Psoas muscle (tissue), 8 donors: ENCODE measurements around the gene GTF3C1. TPM values are rescaled to one million over a fixed set of nuclear protein-coding genes. Genes with fewer than 3 reads are reported as not detected.

Experiments
- ATAC-seq, 4 donors: fragments of 200-7000 bp; cut with Tn5 transposase; one replicate each; pipeline ENCODE4 v1.9.1; 2020; ENCODE audit warnings: moderate library complexity in 3 of 4, mild to moderate bottlenecking in 2 of 4
- DNase-seq, 2 donors: peaks; one replicate each; pipeline ENCODE4 v3.0.0-alpha.2; 2020
- H3K27ac ChIP-seq: fragments of 200-600 bp; one replicate; pipeline ENCODE4 v1.8.0; 2022
- H3K27me3 ChIP-seq, 3 donors: fragments of 200-600 bp in 1 of 3; one replicate each; pipeline versions ENCODE4 v1.6.1 to v1.8.0; 2013 to 2022; ENCODE audit warnings: low read length in 2 of 3, mild to moderate bottlenecking in 2 of 3, moderate library complexity in 1 of 3; ENCODE audit not compliant: insufficient read depth in 3 of 3
- H3K36me3 ChIP-seq, 2 donors: fragments of 200-600 bp in 1 of 2; one replicate each; pipeline versions ENCODE4 v1.6.1 to v1.8.0; 2013 to 2022; ENCODE audit warnings: low read depth in 1 of 2, mild to moderate bottlenecking in 1 of 2, moderate library complexity in 1 of 2; ENCODE audit not compliant: insufficient read depth in 1 of 2
- H3K4me1 ChIP-seq: fragments of 200-600 bp; one replicate; pipeline ENCODE4 v1.8.0; 2022
- H3K4me3 ChIP-seq: fragments of 200-600 bp; one replicate; pipeline ENCODE4 v1.8.0; 2022; ENCODE audit warnings: mild to moderate bottlenecking
- H3K9me3 ChIP-seq: fragments of 200-600 bp; one replicate; pipeline ENCODE4 v1.8.0; 2022
- WGBS, 3 donors: extraction: QIAGEN DNeasy Blood & Tissue Kit; methylation state at CpG; one replicate each; pipeline versions ENCODE4 v1.1.6 to v1.1.7; 2013; 5-methylcytosine and 5-hydroxymethylcytosine counted together
- intact Hi-C, 2 donors: fragments of 100-400 bp; cut with DNase I; formaldehyde crosslinking; loops; one replicate each; pipeline versions ENCODE4 v1.11.0 to v1.14.2; 2022
- polyA plus RNA-seq, 3 donors: library from polyadenylated mRNA; stranded (reverse); fragments of 200-250 nt; gene quantifications; one replicate each; pipeline ENCODE4 v1.2.3, GENCODE V29; 2013
- total RNA-seq, 4 donors: library from RNA; stranded (reverse); fragmentation: NEBNext Ultra II Directional in 2 of 4; extraction: Animal tissue kit (Norgen Biotek cat#: 25700) in 2 of 4; gene quantifications; one replicate each; pipeline versions ENCODE4 v1.2.1 to v1.2.4, GENCODE V29; 2021 to 2023
- TF ChIP-seq, protein P1 (sequence below): fragments of 200-600 bp; IDR thresholded peaks from one replicate; pipeline ENCODE4 v1.8.0; 2022; ENCODE audit warnings: antibody characterized with exemption
- donor health status: healthy with polysubstance abuse.
- donor health status: DM: no; HTN: no; CAD: no; lungs with moderate emphysema.
- donor health status: Bipolar disorder and iron deficiency.
- donor health status: healthy.
- donor health status: DM: yes; HTN: yes; CAD: no.
- donor health status: DM: no; HTN: no; CAD: no.
- donor health status: DM: no; HTN: no; CAD: no.
- donor health status: DM: yes; HTN: yes; CAD: no.

Gene GTF3C1
- total and polyA plus RNA-seq, 7 donors: 35.2 to 95.5 (median 50.6) TPM

DNA sequence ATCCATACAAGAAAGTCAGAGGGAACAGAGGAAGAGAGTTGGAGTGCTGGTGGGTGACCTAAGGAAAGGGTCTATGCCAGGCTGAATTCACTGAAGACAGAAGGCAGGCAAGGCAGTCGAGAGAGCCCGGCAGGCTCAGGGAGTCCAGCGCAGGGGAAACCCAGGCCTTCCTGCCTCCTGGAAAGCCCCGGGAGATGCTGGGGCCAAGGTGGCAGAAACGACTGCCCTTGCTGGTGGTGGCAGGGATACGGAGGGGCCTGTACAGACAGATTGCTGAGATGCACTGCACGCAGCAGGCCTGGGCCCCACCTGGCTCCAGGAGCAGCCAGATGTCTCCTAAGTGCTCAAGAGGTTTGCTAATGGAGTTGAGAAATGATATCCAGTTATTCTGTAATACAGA, 59.8 kb downstream of the GTF3C1 start:
- intact Hi-C loops: no loop called here
- H3K27me3 ChIP-seq: no peaks in the 10 kb centered on the region
- 87 to 91% (median 91%) methylated on average over 7 of the region's 7 CpGs for WGBS, 3 donors
- DNase-seq (no peak), ATAC-seq (no peak)
- H3K36me3 ChIP-seq: peaks cover 6 to 100% of the 10 kb centered on the region in 2 donors
- H3K4me1 ChIP-seq: no peaks in the 10 kb centered on the region
- H3K27ac ChIP-seq: no peak overlapping the region
- no peak overlapping the region for H3K4me3 ChIP-seq
- TF ChIP-seq, protein P1, sequence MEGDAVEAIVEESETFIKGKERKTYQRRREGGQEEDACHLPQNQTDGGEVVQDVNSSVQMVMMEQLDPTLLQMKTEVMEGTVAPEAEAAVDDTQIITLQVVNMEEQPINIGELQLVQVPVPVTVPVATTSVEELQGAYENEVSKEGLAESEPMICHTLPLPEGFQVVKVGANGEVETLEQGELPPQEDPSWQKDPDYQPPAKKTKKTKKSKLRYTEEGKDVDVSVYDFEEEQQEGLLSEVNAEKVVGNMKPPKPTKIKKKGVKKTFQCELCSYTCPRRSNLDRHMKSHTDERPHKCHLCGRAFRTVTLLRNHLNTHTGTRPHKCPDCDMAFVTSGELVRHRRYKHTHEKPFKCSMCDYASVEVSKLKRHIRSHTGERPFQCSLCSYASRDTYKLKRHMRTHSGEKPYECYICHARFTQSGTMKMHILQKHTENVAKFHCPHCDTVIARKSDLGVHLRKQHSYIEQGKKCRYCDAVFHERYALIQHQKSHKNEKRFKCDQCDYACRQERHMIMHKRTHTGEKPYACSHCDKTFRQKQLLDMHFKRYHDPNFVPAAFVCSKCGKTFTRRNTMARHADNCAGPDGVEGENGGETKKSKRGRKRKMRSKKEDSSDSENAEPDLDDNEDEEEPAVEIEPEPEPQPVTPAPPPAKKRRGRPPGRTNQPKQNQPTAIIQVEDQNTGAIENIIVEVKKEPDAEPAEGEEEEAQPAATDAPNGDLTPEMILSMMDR: no peak
- no peaks in the 10 kb centered on the region for H3K9me3 ChIP-seq

DNA sequence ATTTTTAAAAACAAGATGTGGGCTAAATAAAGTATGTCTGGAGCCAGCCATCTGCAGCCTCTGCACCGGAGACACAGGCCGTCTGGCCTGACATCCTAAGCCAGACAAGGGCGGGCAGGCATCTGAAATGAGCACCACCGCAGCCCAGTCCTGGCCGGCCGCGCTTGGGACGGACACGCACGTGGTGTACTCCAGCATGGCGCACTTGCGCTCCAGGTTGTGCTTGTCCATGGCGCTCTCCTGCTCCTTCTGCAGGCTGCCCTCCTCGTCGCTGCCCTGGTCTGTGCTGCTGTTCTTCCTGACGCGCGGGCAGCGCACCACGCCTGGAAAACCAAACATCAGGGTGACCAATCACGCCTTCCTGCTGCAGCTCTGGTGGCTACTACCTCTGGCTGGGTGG, 60.3 kb downstream of the GTF3C1 start:
- DNase-seq: no peak

DNA sequence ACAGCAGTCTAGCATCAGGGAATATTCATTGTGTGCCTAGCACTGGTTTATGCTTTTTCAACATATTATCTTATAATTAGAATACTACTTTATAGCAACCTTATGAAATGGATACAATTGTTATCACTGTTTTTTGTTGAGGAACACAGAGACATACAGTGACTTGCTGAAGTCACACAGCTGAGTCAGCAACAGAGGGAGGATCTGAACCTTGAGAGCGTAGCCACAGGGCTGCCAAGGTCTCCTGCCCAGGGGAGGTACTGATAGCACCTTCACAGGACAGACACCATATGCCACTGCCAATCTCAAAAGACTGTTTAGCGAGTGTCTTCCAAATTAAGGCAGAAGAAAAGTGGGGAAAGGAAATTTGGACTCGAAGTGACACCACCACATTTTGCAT, 63.0 kb downstream of the GTF3C1 start:
- intact Hi-C loops: no loop called here
- no peak for ATAC-seq
- TF ChIP-seq, protein P1: no peak

More for the DNA sequence above, 60.3 kb downstream of the GTF3C1 start:
- Histone ChIP-seq H3K27me3 (no peaks in the 10 kb centered on the region), H3K4me3 (no peak overlapping the region), H3K4me1 (no peaks in the 10 kb centered on the region), H3K9me3 (no peaks in the 10 kb centered on the region), H3K27ac (no peak overlapping the region), H3K36me3 (peaks cover 9 to 100% of the 10 kb centered on the region in 2 donors)
- WGBS, 3 donors: 96 to 98% (median 97%) methylated on average over 21 of the region's 21 CpGs
- no peak for ATAC-seq
- intact Hi-C loops: no loop called here
- TF ChIP-seq, protein P1: no peak

DNA sequence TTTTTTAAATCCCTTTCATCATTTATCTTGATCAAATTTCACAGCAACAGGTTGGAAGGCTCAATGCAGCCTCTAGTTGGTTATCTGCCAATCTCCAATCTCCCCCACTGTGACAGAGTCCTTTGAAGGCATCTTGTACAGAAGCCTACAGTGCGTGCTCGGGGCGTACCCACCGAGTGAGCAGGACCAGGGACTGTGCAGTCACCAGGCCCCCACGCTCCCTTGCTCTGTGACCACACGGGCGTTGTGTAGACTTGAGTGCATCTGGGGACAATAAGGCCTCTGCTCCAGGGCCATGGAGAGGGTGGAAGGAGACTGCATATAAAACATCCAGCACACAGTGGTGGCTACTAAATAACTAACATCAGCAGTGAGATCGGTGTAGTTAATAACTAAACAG, 63.4 kb downstream of the GTF3C1 start:
- TF ChIP-seq, protein P1: no peak
- ATAC-seq (no peak), DNase-seq (no peak)
- Histone ChIP-seq H3K9me3 (no peaks in the 10 kb centered on the region), H3K27me3 (no peaks in the 10 kb centered on the region), H3K4me1 (peaks cover 24% of the 10 kb centered on the region), H3K27ac (no peak overlapping the region), H3K4me3 (no peak overlapping the region), H3K36me3 (peaks cover 9 to 99% of the 10 kb centered on the region in 2 donors)
- intact Hi-C loops: no loop called here
- 84 to 90% (median 88%) methylated on average over 8 of the region's 8 CpGs for WGBS, 3 donors

More for the DNA sequence above, 63.0 kb downstream of the GTF3C1 start:
- Histone ChIP-seq H3K27ac (no peak overlapping the region), H3K36me3 (peaks cover 9 to 99% of the 10 kb centered on the region in 2 donors), H3K27me3 (no peaks in the 10 kb centered on the region), H3K9me3 (no peaks in the 10 kb centered on the region), H3K4me3 (no peak overlapping the region), H3K4me1 (peaks cover 22% of the 10 kb centered on the region)
- no peak for DNase-seq
- 86 to 95% (median 91%) methylated on average over 3 of the region's 3 CpGs for WGBS, 3 donors

DNA sequence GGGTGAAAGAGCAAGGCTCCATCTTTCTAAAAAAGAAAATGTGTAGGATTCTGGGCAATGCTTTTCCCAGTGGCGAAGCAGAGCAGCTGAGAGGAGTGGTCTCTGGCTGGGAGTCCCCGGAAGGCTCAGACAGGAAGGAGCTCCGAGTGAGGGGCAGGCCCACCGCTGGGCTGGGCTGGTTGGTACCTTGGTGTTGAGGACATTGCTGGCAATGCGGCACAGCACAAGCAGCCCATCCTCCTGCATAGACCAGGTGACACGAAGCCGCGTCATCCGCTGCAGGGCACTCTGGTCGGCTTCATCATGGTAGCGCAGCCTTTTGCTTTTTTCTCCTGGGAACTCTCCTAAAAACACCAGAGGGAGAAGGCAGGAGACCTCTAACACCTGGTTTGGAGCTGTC, 63.9 kb downstream of the GTF3C1 start:
- H3K36me3 ChIP-seq: peaks cover 9 to 99% of the 10 kb centered on the region in 2 donors
- no peaks in the 10 kb centered on the region for H3K27me3 ChIP-seq
- H3K27ac ChIP-seq: no peak overlapping the region
- H3K9me3 ChIP-seq: no peaks in the 10 kb centered on the region
- ATAC-seq (no peak), DNase-seq (no peak)
- peaks cover 24% of the 10 kb centered on the region for H3K4me1 ChIP-seq
- 89 to 95% (median 93%) methylated on average over 11 of the region's 11 CpGs for whole genome bisulfite sequencing, 3 donors
- H3K4me3 ChIP-seq: no peak overlapping the region
- intact Hi-C loops: no loop called here
- TF ChIP-seq, protein P1: no peak
